ENCODE data around the gene KLF7. TPM values are rescaled to one million over a fixed set of nuclear protein-coding genes. Genes with fewer than 3 reads are reported as not detected.

Gene KLF7
- total RNA-seq, 1 donor from 2014 or later = 120 TPM

DNA sequence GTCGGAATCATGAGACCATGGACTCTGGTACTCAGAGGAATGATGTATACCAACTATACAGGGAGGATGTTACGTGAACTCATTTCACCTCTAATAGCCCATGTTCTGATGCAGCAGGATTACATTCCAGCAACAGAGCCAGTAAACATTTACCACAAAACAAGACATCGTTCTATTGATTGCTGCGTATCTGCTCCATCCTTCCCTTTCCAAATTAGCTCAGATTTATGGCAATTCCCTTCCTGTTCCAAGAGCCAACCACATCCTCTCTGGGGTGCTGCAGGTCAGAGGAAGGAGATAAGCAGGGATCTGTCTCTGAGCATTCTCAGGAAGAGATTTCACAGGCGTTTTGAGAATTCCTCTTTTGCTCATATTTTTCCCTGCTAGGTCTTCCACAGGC, 98.3 kb downstream of the KLF7 start:
- H3K36me3 Mint-ChIP-seq (ENCODE audit: low read depth, unreplicated experiment) = no peaks in the 10 kb centered on the region
- H3K9me3 Mint-ChIP-seq (ENCODE audit: unreplicated experiment) = no peaks in the 10 kb centered on the region
- no peak overlapping the region for H3K4me3 Mint-ChIP-seq (ENCODE audit: unreplicated experiment)
- H3K27ac Mint-ChIP-seq (ENCODE audit: unreplicated experiment) = peak overlapping the region; percentile 96
- peaks cover 86% of the 10 kb centered on the region for H3K4me1 Mint-ChIP-seq (ENCODE audit: unreplicated experiment)
- TF ChIP-seq, protein P1, sequence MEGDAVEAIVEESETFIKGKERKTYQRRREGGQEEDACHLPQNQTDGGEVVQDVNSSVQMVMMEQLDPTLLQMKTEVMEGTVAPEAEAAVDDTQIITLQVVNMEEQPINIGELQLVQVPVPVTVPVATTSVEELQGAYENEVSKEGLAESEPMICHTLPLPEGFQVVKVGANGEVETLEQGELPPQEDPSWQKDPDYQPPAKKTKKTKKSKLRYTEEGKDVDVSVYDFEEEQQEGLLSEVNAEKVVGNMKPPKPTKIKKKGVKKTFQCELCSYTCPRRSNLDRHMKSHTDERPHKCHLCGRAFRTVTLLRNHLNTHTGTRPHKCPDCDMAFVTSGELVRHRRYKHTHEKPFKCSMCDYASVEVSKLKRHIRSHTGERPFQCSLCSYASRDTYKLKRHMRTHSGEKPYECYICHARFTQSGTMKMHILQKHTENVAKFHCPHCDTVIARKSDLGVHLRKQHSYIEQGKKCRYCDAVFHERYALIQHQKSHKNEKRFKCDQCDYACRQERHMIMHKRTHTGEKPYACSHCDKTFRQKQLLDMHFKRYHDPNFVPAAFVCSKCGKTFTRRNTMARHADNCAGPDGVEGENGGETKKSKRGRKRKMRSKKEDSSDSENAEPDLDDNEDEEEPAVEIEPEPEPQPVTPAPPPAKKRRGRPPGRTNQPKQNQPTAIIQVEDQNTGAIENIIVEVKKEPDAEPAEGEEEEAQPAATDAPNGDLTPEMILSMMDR (IDR thresholded peaks at IDR 0.05; ENCODE audit: unreplicated experiment) = no peak
- H3K27me3 Mint-ChIP-seq (ENCODE audit: unreplicated experiment) = no peaks in the 10 kb centered on the region
- no peak for DNase-seq (ENCODE audit: low spot score)

DNA sequence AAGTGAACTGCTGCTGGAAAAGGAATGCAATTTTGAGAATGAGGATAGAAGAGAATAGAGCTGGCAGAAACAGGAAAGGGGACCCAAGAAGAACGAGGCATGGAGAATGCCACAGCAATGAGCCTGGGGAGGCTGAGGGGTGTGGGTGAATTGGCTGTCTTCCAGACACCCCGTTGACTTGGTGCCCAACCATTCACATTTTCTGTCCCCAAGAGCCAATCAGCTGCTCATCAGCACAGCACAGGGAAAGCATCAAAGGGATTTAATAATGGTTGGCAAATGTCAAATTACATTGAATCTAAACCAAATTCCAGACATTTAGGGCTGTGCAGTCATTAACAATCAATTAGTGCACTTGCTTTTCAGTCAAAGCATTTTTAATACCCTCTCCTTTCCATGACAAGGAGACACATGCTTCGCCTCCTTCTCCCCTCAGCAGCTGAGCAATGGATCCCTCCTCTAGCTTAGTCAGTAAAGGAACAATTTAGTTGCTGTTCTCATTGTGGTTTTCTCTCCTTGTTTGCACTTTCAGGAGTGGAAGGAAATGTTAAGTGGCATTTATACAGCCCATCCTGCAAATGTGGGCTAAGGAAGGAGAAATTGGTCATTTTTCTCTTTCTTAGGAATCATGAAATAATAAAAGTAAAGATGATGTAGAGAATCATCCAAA, 98.8 kb downstream of the KLF7 start:
- TF ChIP-seq, protein P1 (IDR thresholded peaks at IDR 0.05; ENCODE audit: unreplicated experiment) = no peak
- peaks cover 88% of the 10 kb centered on the region for H3K4me1 Mint-ChIP-seq (ENCODE audit: unreplicated experiment)
- no peaks in the 10 kb centered on the region for H3K27me3 Mint-ChIP-seq (ENCODE audit: unreplicated experiment)
- DNase-seq (ENCODE audit: low spot score) = no peak
- peak overlapping the region; percentile 96 for H3K27ac Mint-ChIP-seq (ENCODE audit: unreplicated experiment)
- H3K4me3 Mint-ChIP-seq (ENCODE audit: unreplicated experiment) = no peak overlapping the region
- no peaks in the 10 kb centered on the region for H3K36me3 Mint-ChIP-seq (ENCODE audit: low read depth, unreplicated experiment)
- H3K9me3 Mint-ChIP-seq (ENCODE audit: unreplicated experiment) = no peaks in the 10 kb centered on the region

DNA sequence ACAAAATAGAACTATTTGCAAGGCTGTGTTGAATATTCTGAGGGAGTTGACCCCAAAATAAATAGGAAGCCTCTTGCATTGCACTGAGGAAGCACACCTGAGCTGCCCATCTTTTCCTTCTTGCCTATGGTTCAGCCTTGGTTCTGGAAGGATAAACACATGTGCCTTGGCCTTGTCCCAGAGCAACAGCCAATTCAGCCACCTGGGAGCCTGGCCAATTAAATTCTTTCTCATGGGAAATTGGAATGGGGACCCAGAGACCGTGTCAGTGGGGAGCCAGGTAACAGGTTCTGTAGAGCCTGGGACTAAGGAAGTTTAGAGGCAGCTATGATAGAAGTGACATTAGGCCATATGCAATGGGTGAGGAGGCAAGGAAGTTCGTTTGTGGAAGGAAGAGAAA, 99.6 kb downstream of the KLF7 start:
- H3K27me3 Mint-ChIP-seq (ENCODE audit: unreplicated experiment) = no peaks in the 10 kb centered on the region
- H3K9me3 Mint-ChIP-seq (ENCODE audit: unreplicated experiment) = no peaks in the 10 kb centered on the region
- H3K27ac Mint-ChIP-seq (ENCODE audit: unreplicated experiment) = peak overlapping the region; percentile 44
- TF ChIP-seq, protein P1 (IDR thresholded peaks at IDR 0.05; ENCODE audit: unreplicated experiment) = no peak
- DNase-seq (ENCODE audit: low spot score) = no peak
- peaks cover 87% of the 10 kb centered on the region for H3K4me1 Mint-ChIP-seq (ENCODE audit: unreplicated experiment)
- no peak overlapping the region for H3K4me3 Mint-ChIP-seq (ENCODE audit: unreplicated experiment)
- H3K36me3 Mint-ChIP-seq (ENCODE audit: low read depth, unreplicated experiment) = no peaks in the 10 kb centered on the region

DNA sequence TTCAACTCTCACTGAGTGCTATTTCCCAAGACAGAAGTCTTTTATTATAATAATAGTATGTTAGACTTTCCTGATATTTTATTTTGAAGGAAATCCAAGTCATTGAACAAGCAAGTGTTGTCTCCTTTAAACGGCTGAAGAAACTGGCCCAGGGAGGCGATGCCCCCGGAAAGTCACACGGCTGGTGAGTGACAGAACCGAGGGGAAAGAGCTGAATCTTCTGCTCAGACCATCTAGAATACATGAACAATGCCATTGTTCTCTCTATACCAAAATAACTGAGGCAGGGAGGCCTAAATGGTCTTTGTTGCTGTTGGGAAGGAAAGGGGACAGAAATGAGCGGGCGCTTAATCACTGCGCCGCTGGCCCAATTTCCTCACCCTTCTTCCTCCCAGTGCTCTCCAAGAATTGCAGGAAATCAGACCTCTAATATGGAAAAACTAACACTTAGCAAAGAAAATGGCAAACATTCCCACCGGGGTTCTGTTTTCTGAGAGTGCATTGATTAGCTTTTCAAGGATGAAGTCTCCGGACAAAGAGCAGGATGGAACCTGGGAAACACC, 101.5 kb downstream of the KLF7 start:
- no peak for DNase-seq (ENCODE audit: low spot score)

DNA sequence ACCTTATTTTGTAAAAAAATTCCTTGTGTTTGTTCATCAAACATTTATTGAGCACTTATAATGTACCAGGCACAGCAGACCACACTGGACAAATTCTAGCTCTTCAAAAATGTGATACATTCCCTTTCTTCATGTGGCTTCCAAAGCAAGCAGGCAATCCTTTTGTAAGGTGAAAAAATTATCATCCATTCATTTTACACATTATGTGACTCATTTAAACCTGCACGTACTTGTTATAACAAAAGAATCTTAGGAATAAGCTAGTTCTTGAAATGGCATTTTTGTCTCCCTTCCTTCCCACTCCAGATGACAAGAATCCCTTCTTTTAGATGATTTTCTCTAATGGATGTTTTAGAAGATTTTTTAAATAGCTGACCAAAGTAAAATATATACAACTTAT, 104.6 kb downstream of the KLF7 start:
- no peak overlapping the region for H3K4me3 Mint-ChIP-seq (ENCODE audit: unreplicated experiment)
- TF ChIP-seq, protein P1 (IDR thresholded peaks at IDR 0.05; ENCODE audit: unreplicated experiment) = no peak
- H3K27me3 Mint-ChIP-seq (ENCODE audit: unreplicated experiment) = no peaks in the 10 kb centered on the region
- no peaks in the 10 kb centered on the region for H3K36me3 Mint-ChIP-seq (ENCODE audit: low read depth, unreplicated experiment)
- H3K9me3 Mint-ChIP-seq (ENCODE audit: unreplicated experiment) = no peaks in the 10 kb centered on the region
- H3K27ac Mint-ChIP-seq (ENCODE audit: unreplicated experiment) = no peak overlapping the region
- no peak for DNase-seq (ENCODE audit: low spot score)
- H3K4me1 Mint-ChIP-seq (ENCODE audit: unreplicated experiment) = peaks cover 43% of the 10 kb centered on the region

More for the DNA sequence above, 101.5 kb downstream of the KLF7 start:
- TF ChIP-seq, protein P1 (IDR thresholded peaks at IDR 0.05; ENCODE audit: unreplicated experiment) = no peak
- Mint-ChIP-seq H3K4me3 (ENCODE audit: unreplicated experiment) (no peak overlapping the region), H3K27ac (ENCODE audit: unreplicated experiment) (peak overlapping the region; percentile 62), H3K27me3 (ENCODE audit: unreplicated experiment) (no peaks in the 10 kb centered on the region), H3K36me3 (ENCODE audit: low read depth, unreplicated experiment) (no peaks in the 10 kb centered on the region), H3K4me1 (ENCODE audit: unreplicated experiment) (peaks cover 71% of the 10 kb centered on the region), H3K9me3 (ENCODE audit: unreplicated experiment) (no peaks in the 10 kb centered on the region)

Measured in endothelial cell (in vitro differentiated cells).